Fibroblast of lung (primary cell): Measurements from ENCODE around the gene ZBTB7C. TPM values are rescaled to one million over a fixed set of nuclear protein-coding genes. Genes with fewer than 3 reads are reported as not detected.

ENCODE experiments used
- DNase-seq, 2 donors: peaks; one replicate each; pipeline versions ENCODE4 v3.0.0 to v3.0.0-alpha.2; 2010; ENCODE audit warnings: low read depth in 2 of 2
- H2AFZ ChIP-seq: 2 replicates; pipeline ENCODE4 v1.5.1; 2012; ENCODE audit warnings: low read length, control low read depth, inconsistent platforms
- H3K27ac ChIP-seq: 2 replicates; pipeline ENCODE4 v1.5.1; 2011; ENCODE audit warnings: low read length, control low read depth; ENCODE audit not compliant: insufficient read depth
- H3K27me3 ChIP-seq: 2 replicates; pipeline ENCODE4 v1.5.1; 2011; ENCODE audit warnings: mild to moderate bottlenecking, low read length; ENCODE audit not compliant: control insufficient read depth, insufficient read depth
- H3K36me3 ChIP-seq: 2 replicates; pipeline ENCODE4 v1.5.1; 2011; ENCODE audit warnings: low read length; ENCODE audit not compliant: control insufficient read depth, insufficient read depth
- H3K4me1 ChIP-seq: 2 replicates; pipeline ENCODE4 v1.5.1; 2011; ENCODE audit warnings: low read length; ENCODE audit not compliant: control insufficient read depth, insufficient read depth; ENCODE audit errors: extremely low read depth
- H3K4me2 ChIP-seq: 2 replicates; pipeline ENCODE4 v1.5.1; 2011; ENCODE audit warnings: low read length, control low read depth; ENCODE audit not compliant: insufficient read depth; ENCODE audit errors: extremely low read depth
- H3K4me3 ChIP-seq, 4 experiments: fragments of 200-600 bp in 1 of 4; sonication (generic) in 1 of 4; replicated peaks in 1 of 4; 2 replicates each; pipeline ENCODE4 v1.5.1; 2011 to 2016; ENCODE audit warnings: low read length in 4 of 4, low read depth in 3 of 4, mild to moderate bottlenecking in 3 of 4, control low read depth in 2 of 4, inconsistent platforms in 1 of 4, mixed read lengths in 1 of 4; ENCODE audit not compliant: insufficient read depth in 1 of 4; ENCODE audit errors: control extremely low read depth in 1 of 4
- H3K79me2 ChIP-seq: 2 replicates; pipeline ENCODE4 v1.5.1; 2012; ENCODE audit warnings: mild to moderate bottlenecking, low read length, inconsistent platforms; ENCODE audit not compliant: control insufficient read depth, insufficient read depth
- H3K9ac ChIP-seq: 2 replicates; pipeline ENCODE4 v1.5.1; 2011; ENCODE audit warnings: mild to moderate bottlenecking, low read length, control low read depth; ENCODE audit not compliant: insufficient read depth
- H3K9me3 ChIP-seq: 2 replicates; pipeline ENCODE4 v1.5.1; 2012; ENCODE audit warnings: low read depth, low read length; ENCODE audit not compliant: control insufficient read depth, insufficient read depth
- H4K20me1 ChIP-seq: 2 replicates; pipeline ENCODE4 v1.5.1; 2011; ENCODE audit warnings: low read length; ENCODE audit not compliant: control insufficient read depth, insufficient read depth; ENCODE audit errors: extremely low read depth
- EZH2 ChIP-seq: IDR thresholded peaks from 2 replicates; pipeline ENCODE4 v1.5.1; 2012; ENCODE audit warnings: low read length, control low read depth, mild to moderate bottlenecking; ENCODE audit errors: missing control alignments
- polyA plus RNA-seq, 2 donors: library from polyadenylated mRNA; depleted of rRNA in 1 of 2; stranded (reverse) in 1 of 2; unstranded in 1 of 2; fragments of >200 nt; gene quantifications; 2 replicates each; pipeline ENCODE4 v1.2.1, GENCODE V29; 2011 to 2012; ENCODE audit warnings: missing spikeins in 1 of 2
- total RNA-seq: library from RNA; depleted of rRNA; stranded (reverse); fragments of >200 nt; gene quantifications from 2 replicates; pipeline ENCODE4 v1.2.1, GENCODE V29; 2014
- TF ChIP-seq, protein P1 (sequence below), 2 donors: IDR thresholded peaks in 1 of 2; conservative IDR thresholded peaks in 1 of 2; 1 replicate in 1 of 2; 2 replicates in 1 of 2; pipeline ENCODE4 v1.5.1; 2011 to 2012; ENCODE audit warnings: low read length in 2 of 2, control low read depth in 1 of 2, inconsistent platforms in 1 of 2, low read depth in 1 of 2, mild to moderate bottlenecking in 1 of 2

The ZBTB7C gene
- total and polyA plus RNA-seq, 2 donors (not counting 1 experiment from before 2014, with no cell fraction given) = 0.19 to 0.33 TPM

DNA sequence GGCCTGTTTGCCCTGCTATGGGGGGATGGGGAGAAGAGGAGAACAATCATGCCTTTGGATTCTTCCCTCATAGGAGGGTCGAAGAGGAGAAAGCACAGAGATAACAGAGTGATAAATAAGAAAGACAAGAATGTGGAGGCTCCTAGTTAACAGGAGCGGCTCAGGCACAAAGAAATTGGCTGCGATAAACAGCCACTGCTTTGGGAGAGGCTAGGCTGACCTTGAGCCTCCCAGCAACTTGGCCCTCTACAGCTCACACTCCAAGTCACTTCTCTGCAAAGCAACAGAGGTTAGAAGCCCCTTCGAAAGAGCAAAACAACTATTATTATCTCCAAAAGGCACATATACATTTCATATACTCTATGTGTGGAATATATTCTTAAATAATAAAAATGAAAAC lies 69.5 kb downstream of the ZBTB7C start:
- Histone ChIP-seq H3K4me1 (no peaks in the 10 kb centered on the region), H3K27me3 (no peaks in the 10 kb centered on the region), H3K4me3 (no peak overlapping the region), H3K36me3 (no peaks in the 10 kb centered on the region), H3K4me2 (no peak overlapping the region), H3K9ac (no peak overlapping the region), H3K79me2 (no peaks in the 10 kb centered on the region), H3K27ac (no peak overlapping the region), H4K20me1 (no peaks in the 10 kb centered on the region), H3K9me3 (no peaks in the 10 kb centered on the region), H2AFZ (no peak overlapping the region)
- TF ChIP-seq EZH2 = no peak
- TF ChIP-seq, protein P1, sequence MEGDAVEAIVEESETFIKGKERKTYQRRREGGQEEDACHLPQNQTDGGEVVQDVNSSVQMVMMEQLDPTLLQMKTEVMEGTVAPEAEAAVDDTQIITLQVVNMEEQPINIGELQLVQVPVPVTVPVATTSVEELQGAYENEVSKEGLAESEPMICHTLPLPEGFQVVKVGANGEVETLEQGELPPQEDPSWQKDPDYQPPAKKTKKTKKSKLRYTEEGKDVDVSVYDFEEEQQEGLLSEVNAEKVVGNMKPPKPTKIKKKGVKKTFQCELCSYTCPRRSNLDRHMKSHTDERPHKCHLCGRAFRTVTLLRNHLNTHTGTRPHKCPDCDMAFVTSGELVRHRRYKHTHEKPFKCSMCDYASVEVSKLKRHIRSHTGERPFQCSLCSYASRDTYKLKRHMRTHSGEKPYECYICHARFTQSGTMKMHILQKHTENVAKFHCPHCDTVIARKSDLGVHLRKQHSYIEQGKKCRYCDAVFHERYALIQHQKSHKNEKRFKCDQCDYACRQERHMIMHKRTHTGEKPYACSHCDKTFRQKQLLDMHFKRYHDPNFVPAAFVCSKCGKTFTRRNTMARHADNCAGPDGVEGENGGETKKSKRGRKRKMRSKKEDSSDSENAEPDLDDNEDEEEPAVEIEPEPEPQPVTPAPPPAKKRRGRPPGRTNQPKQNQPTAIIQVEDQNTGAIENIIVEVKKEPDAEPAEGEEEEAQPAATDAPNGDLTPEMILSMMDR (conservative IDR thresholded peaks at IDR 0.05 in 1 of 2, IDR thresholded peaks at IDR 0.05 in 1 of 2; ENCODE audit: low read depth in 1 of 2, low read length in 2 of 2) = no peak
- DNase-seq = no peak

DNA sequence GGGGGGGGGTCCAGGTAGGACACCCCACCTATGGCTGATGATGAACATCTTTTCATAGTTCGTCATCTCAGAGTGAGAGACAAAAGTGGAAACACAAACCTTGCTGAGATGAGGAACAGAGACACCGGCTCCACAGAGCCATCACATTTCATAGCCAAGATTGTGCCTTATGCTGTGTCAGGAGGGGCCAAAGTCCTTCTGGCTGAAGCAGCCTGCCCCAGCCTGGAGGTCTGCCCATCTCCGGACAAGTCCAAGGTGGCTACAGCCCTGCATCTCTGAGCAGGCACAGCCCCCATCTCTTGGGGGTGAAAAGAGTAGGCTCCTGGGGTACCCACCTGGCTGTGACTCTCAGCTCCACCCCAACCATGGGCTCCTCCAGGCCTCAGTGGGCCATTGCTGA lies 70.3 kb downstream of the ZBTB7C start:
- Histone ChIP-seq H3K27ac (no peak overlapping the region), H2AFZ (no peak overlapping the region), H3K36me3 (no peaks in the 10 kb centered on the region), H3K9me3 (no peaks in the 10 kb centered on the region), H3K4me1 (no peaks in the 10 kb centered on the region), H3K79me2 (no peaks in the 10 kb centered on the region), H3K9ac (no peak overlapping the region), H4K20me1 (no peaks in the 10 kb centered on the region), H3K4me3 (no peak overlapping the region), H3K27me3 (no peaks in the 10 kb centered on the region), H3K4me2 (no peak overlapping the region)
- TF ChIP-seq, protein P1 (conservative IDR thresholded peaks at IDR 0.05 in 1 of 2, IDR thresholded peaks at IDR 0.05 in 1 of 2; ENCODE audit: low read depth in 1 of 2, low read length in 2 of 2) = no peak
- TF ChIP-seq EZH2 = no peak
- DNase-seq = no peak

DNA sequence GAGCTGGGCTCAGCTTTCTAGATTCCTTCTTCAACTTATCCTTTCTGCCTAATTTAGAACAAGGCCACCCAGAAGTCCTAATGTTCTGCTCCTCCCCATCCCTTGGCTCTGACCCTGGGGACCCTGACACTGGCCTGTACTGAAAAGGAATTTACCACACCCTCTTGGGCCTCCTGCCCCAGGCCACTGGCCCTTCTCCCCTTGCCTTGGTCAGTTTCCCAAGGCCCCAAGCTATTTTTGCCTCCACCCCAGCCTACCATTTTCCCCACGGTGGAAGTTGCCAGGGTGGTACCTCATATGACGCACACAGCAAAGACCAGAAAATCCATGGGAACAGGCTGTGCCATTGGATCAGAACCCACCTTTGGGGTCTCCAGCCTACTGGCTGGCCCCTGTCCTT lies 72.1 kb downstream of the ZBTB7C start:
- H3K9ac ChIP-seq = no peak overlapping the region
- H3K4me2 ChIP-seq = no peak overlapping the region
- H3K27me3 ChIP-seq = no peaks in the 10 kb centered on the region
- H3K79me2 ChIP-seq = no peaks in the 10 kb centered on the region
- no peak overlapping the region for H2AFZ ChIP-seq
- H3K27ac ChIP-seq = no peak overlapping the region
- H3K9me3 ChIP-seq = no peaks in the 10 kb centered on the region
- TF ChIP-seq, protein P1 (conservative IDR thresholded peaks at IDR 0.05 in 1 of 2, IDR thresholded peaks at IDR 0.05 in 1 of 2; ENCODE audit: low read depth in 1 of 2, low read length in 2 of 2) = no peak
- no peak for TF ChIP-seq EZH2
- H3K4me1 ChIP-seq = no peaks in the 10 kb centered on the region
- H3K4me3 ChIP-seq = no peak overlapping the region
- no peaks in the 10 kb centered on the region for H4K20me1 ChIP-seq
- DNase-seq = no peak
- no peaks in the 10 kb centered on the region for H3K36me3 ChIP-seq
